Effector memory CD4-positive, alpha-beta T cell (primary cell): ENCODE data around the gene PRDM1.
A peak's percentile ranks its signal among the peaks of the same experiment; 100 is the strongest.

Experiments used
- DNase-seq, 3 donors: peaks; one replicate each; pipeline ENCODE4 v3.0.0-alpha.2; 2020
- H3K27ac ChIP-seq: 2 replicates; pipeline ENCODE4 v1.7.0; 2013; ENCODE audit warnings: mild to moderate bottlenecking, low read length, moderate library complexity; ENCODE audit not compliant: insufficient read depth, poor library complexity, severe bottlenecking
- H3K27me3 ChIP-seq: replicated peaks from 2 replicates; pipeline ENCODE4 v1.7.0; 2013; ENCODE audit warnings: mild to moderate bottlenecking, low read length; ENCODE audit not compliant: insufficient read depth, control insufficient read depth, poor library complexity, severe bottlenecking
- H3K36me3 ChIP-seq: 2 replicates; pipeline ENCODE4 v1.7.0; 2013; ENCODE audit warnings: mild to moderate bottlenecking, low read length, moderate library complexity; ENCODE audit not compliant: control insufficient read depth, insufficient read depth
- H3K4me1 ChIP-seq: 2 replicates; pipeline ENCODE4 v1.7.0; 2013; ENCODE audit warnings: low read length, mild to moderate bottlenecking; ENCODE audit not compliant: control insufficient read depth, insufficient read depth, poor library complexity, severe bottlenecking
- H3K4me3 ChIP-seq: 2 replicates; pipeline ENCODE4 v1.7.0; 2013; ENCODE audit warnings: low read length, low read depth, mild to moderate bottlenecking; ENCODE audit not compliant: insufficient read depth, poor library complexity, severe bottlenecking
- H3K9me3 ChIP-seq: 2 replicates; pipeline ENCODE4 v1.7.0; 2013; ENCODE audit warnings: mild to moderate bottlenecking, low read length, moderate library complexity; ENCODE audit not compliant: control insufficient read depth

Gene PRDM1

GRCh38 chr6:106094261-106094963 is 8.3 kb downstream of the PRDM1 start:
- DNase-seq, result no peak
- Histone ChIP-seq H3K4me1 (peaks cover 25% of the 10 kb centered on the region), H3K27ac (peak overlapping the region; percentile 47), H3K36me3 (no peaks in the 10 kb centered on the region), H3K27me3 (no peaks in the 10 kb centered on the region), H3K4me3 (peak overlapping the region; percentile 5), H3K9me3 (no peaks in the 10 kb centered on the region)

- Histone ChIP-seq H3K27ac (no peak overlapping the region), H3K4me1 (peaks cover 20% of the 10 kb centered on the region), H3K4me3 (no peak overlapping the region), H3K36me3 (no peaks in the 10 kb centered on the region), H3K27me3 (no peaks in the 10 kb centered on the region), H3K9me3 (no peaks in the 10 kb centered on the region)
- DNase-seq, result no peak
Measured at GRCh38 chr6:106094964-106095335, 8.8 kb downstream of the PRDM1 start.

- peak overlapping the region; percentile 81 for H3K27ac ChIP-seq
- peaks cover 15% of the 10 kb centered on the region for H3K4me1 ChIP-seq
- H3K9me3 ChIP-seq, result no peaks in the 10 kb centered on the region
- H3K4me3 ChIP-seq, result peak overlapping the region; percentile 72
- DNase-seq, result peak; percentile 35 to 42 (median 40)
- H3K36me3 ChIP-seq, result no peaks in the 10 kb centered on the region
- no peaks in the 10 kb centered on the region for H3K27me3 ChIP-seq
Measured at GRCh38 chr6:106097411-106098231, 11.5 kb downstream of the PRDM1 start.

- peak; percentile 59 to 67 (median 59) for DNase-seq
- Histone ChIP-seq H3K4me3 (peak overlapping the region; percentile 72), H3K9me3 (no peaks in the 10 kb centered on the region), H3K36me3 (no peaks in the 10 kb centered on the region), H3K27ac (peak overlapping the region; percentile 81), H3K4me1 (peaks cover 20% of the 10 kb centered on the region), H3K27me3 (no peaks in the 10 kb centered on the region)
Measured at GRCh38 chr6:106098383-106099234, 12.5 kb downstream of the PRDM1 start.

DNA sequence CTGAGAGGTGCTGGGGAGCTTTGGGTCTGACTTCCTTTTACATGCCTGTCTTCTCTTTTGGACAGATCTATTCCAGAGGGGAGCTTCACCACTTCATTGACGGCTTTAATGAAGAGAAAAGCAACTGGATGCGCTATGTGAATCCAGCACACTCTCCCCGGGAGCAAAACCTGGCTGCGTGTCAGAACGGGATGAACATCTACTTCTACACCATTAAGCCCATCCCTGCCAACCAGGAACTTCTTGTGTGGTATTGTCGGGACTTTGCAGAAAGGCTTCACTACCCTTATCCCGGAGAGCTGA is 13.1 kb downstream of the PRDM1 start:
- Histone ChIP-seq H3K4me1 (peaks cover 16% of the 10 kb centered on the region), H3K4me3 (peak overlapping the region; percentile 72), H3K36me3 (no peaks in the 10 kb centered on the region), H3K9me3 (no peaks in the 10 kb centered on the region), H3K27ac (peak overlapping the region; percentile 81), H3K27me3 (no peaks in the 10 kb centered on the region)
- no peak for DNase-seq

GRCh38 chr6:106100755-106101154 is 14.6 kb downstream of the PRDM1 start:
- Histone ChIP-seq H3K27ac (peak overlapping the region; percentile 81), H3K36me3 (peaks cover 14% of the 10 kb centered on the region), H3K4me1 (peaks cover 30% of the 10 kb centered on the region), H3K27me3 (no peaks in the 10 kb centered on the region), H3K4me3 (peak overlapping the region; percentile 72), H3K9me3 (no peaks in the 10 kb centered on the region)
- DNase-seq, result no peak

DNA sequence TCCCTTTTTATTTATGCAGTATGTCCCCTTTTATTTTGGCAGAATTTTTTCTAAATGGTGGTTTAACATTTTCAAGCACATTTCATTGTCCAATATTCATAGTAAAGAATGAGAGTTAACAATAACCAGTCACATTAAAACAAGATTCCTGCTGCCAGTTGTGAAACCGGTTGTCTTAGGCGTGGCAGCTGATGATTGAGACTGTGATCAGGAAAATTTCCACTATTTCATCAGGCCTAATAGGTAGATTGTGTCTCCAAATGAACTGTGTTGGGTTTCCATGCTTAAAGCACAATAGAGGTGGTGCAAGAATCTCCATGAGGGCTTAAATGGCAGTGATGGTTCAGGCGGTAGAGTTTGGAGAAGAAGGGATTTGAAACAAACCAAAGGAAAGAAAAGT is 15.3 kb downstream of the PRDM1 start:
- Histone ChIP-seq H3K27ac (peak overlapping the region; percentile 81), H3K36me3 (peaks cover 21% of the 10 kb centered on the region), H3K27me3 (no peaks in the 10 kb centered on the region), H3K9me3 (no peaks in the 10 kb centered on the region), H3K4me3 (peak overlapping the region; percentile 72), H3K4me1 (peaks cover 33% of the 10 kb centered on the region)
- DNase-seq, result no peak

DNA sequence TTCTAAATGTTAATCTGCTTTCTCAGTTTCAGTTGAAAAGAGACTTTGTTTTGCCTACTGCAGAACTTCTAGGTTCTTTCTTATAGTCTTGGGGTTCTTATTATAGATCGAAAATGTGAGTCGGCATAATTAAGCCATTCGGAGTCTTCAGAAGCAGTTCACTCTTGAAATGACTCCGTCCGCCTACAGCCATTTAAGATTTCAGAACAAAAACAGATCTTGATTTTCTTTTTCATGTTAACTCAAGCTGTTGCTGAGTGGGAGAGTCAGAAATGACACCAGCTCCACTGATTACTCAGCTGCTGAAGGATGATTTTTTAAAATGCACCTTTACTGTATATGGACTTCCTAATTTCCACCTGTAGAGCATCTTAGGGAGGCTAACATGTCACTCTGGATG is 15.9 kb downstream of the PRDM1 start:
- H3K4me1 ChIP-seq, result peaks cover 36% of the 10 kb centered on the region
- DNase-seq, result no peak
- H3K27me3 ChIP-seq, result no peaks in the 10 kb centered on the region
- H3K27ac ChIP-seq, result peak overlapping the region; percentile 81
- H3K4me3 ChIP-seq, result peak overlapping the region; percentile 72
- H3K9me3 ChIP-seq, result no peaks in the 10 kb centered on the region
- H3K36me3 ChIP-seq, result peaks cover 27% of the 10 kb centered on the region

GRCh38 chr6:106102967-106103727 is 17.0 kb downstream of the PRDM1 start:
- Histone ChIP-seq H3K4me3 (peak overlapping the region; percentile 72), H3K9me3 (no peaks in the 10 kb centered on the region), H3K36me3 (peaks cover 31% of the 10 kb centered on the region), H3K27me3 (no peaks in the 10 kb centered on the region), H3K27ac (peak overlapping the region; percentile 81), H3K4me1 (peaks cover 39% of the 10 kb centered on the region)
- DNase-seq, result no peak
